ENCODE results near the gene LIN7B. TPM values are rescaled to one million over a fixed set of nuclear protein-coding genes. Genes with fewer than 3 reads are reported as not detected.

LIN7B gene
- total and polyA plus RNA-seq, 2 of the 8 experiments (the other 6 are each of a cell fraction or from before 2014, with no cell fraction given): 4.1 to 4.2 TPM

DNA sequence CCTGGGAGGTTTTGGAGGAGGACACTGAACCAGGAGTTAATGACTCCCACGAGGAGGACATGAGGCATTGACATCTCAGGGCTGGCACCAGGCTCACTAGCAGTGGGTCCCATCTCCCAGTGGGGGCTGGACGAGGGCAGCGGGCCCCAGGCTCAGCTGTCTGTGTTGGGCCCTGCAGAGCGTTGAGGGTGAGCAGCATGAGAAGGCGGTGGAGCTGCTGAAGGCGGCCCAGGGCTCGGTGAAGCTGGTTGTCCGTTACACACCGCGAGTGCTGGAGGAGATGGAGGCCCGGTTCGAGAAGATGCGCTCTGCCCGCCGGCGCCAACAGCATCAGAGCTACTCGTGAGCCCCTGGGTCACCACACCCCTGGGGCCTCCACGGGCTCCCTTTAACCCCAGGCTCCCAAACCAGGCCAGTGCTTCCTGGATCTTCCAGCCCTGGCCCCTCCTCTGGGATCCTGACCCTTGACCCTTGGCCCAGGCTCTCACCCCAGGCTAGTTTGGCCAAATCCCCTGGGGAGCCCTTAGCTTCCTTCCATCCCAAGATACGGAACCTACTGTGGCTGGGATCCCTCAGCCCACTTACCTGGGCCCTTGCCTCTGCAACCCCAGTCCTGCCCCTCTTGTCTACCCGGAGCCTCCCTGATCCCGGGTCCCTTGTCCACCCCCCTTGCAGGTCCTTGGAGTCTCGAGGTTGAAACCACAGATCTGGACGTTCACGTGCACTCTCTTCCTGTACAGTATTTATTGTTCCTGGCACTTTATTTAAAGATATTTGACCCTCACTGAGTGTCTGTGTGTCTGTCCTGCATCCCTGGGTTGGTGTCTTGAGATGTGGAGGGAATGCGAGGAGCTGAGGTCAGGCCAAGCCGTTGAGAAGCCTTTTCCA lies 3.8 kb downstream of the LIN7B start (continued):
- TF ChIP-seq, protein P1, sequence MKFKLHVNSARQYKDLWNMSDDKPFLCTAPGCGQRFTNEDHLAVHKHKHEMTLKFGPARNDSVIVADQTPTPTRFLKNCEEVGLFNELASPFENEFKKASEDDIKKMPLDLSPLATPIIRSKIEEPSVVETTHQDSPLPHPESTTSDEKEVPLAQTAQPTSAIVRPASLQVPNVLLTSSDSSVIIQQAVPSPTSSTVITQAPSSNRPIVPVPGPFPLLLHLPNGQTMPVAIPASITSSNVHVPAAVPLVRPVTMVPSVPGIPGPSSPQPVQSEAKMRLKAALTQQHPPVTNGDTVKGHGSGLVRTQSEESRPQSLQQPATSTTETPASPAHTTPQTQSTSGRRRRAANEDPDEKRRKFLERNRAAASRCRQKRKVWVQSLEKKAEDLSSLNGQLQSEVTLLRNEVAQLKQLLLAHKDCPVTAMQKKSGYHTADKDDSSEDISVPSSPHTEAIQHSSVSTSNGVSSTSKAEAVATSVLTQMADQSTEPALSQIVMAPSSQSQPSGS (IDR thresholded peaks at IDR 0.05; ENCODE audit: low read length): no peak
- no peak for TF ChIP-seq JUN (IDR thresholded peaks at IDR 0.05; ENCODE audit: low read depth, low read length)
- no peak for TF ChIP-seq SRF (IDR thresholded peaks at IDR 0.05; ENCODE audit: low read depth, low read length)
- no peak for TF ChIP-seq RXRA (IDR thresholded peaks at IDR 0.05; ENCODE audit: insufficient read depth, low read depth, low read length)
- no peak for TF ChIP-seq TAF7 (optimal IDR thresholded peaks at IDR 0.05; ENCODE audit: borderline replicate concordance, low read depth, low read length)
